Cardiac fibroblast (primary cell): ENCODE results near the gene SERPINA10.
"Not testable (repeated sequence)": the region's sequence is repeated elsewhere in the genome, so short reads cannot be mapped to it uniquely, and the experiment has no call there.

Experiments used
- DNase-seq, 2 donors: peaks; one replicate each; pipeline versions ENCODE4 v3.0.0 to v3.0.0-alpha.2; 2010; ENCODE audit warnings: low read depth in 2 of 2
- H3K4me3 ChIP-seq, 2 donors: replicated peaks in 1 of 2; 1 replicate in 1 of 2; 2 replicates in 1 of 2; pipeline ENCODE4 v1.5.1; 2011; ENCODE audit warnings: low read depth in 2 of 2, low read length in 2 of 2, mild to moderate bottlenecking in 2 of 2, moderate library complexity in 1 of 2
- TF ChIP-seq, protein P1 (sequence below): IDR thresholded peaks from one replicate; pipeline ENCODE4 v1.5.1; 2011; ENCODE audit warnings: low read depth, mild to moderate bottlenecking, low read length, inconsistent platforms

The SERPINA10 gene

DNA sequence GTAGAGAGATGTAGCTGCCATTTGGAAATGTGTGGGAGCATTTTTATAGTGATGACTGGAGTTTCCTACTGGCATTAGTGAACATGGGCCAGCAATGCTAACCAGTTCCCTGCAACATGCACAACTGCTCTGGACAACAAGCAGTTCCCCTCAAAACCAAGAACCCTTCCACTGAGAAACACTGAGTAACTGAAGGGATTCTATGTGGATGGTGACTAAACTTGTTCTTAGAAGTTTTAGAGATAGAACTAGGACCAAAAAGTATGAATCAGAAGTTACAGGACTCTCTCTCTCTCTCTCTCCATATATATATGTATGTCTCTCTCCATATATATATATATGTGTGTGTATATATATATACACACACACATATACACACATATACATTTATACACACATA, 7.9 kb downstream of the SERPINA10 start:
- no peak for DNase-seq
- TF ChIP-seq, protein P1, sequence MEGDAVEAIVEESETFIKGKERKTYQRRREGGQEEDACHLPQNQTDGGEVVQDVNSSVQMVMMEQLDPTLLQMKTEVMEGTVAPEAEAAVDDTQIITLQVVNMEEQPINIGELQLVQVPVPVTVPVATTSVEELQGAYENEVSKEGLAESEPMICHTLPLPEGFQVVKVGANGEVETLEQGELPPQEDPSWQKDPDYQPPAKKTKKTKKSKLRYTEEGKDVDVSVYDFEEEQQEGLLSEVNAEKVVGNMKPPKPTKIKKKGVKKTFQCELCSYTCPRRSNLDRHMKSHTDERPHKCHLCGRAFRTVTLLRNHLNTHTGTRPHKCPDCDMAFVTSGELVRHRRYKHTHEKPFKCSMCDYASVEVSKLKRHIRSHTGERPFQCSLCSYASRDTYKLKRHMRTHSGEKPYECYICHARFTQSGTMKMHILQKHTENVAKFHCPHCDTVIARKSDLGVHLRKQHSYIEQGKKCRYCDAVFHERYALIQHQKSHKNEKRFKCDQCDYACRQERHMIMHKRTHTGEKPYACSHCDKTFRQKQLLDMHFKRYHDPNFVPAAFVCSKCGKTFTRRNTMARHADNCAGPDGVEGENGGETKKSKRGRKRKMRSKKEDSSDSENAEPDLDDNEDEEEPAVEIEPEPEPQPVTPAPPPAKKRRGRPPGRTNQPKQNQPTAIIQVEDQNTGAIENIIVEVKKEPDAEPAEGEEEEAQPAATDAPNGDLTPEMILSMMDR: no peak
- no peak overlapping the region for H3K4me3 ChIP-seq

DNA sequence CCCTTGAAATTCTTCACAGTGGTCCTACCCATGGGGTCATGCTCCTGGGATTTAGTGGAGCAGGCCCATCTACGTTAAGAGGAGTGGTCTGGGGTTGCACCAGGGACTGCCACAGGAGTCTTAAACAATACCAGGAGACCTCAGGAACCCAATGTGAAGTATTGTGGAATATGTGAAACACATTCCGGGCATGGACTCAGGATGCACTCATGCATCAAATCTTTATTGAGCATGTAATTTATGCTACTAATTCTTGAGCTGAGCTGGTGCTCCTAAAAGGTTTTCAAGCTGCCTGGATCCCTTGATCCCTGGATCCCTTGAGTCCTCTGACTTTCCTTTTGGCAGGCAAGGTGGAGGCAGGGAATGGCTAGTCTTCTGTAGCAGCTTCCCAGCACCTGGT, 8.8 kb downstream of the SERPINA10 start:
- TF ChIP-seq, protein P1: no peak
- DNase-seq: no peak
- no peak overlapping the region for H3K4me3 ChIP-seq

DNA sequence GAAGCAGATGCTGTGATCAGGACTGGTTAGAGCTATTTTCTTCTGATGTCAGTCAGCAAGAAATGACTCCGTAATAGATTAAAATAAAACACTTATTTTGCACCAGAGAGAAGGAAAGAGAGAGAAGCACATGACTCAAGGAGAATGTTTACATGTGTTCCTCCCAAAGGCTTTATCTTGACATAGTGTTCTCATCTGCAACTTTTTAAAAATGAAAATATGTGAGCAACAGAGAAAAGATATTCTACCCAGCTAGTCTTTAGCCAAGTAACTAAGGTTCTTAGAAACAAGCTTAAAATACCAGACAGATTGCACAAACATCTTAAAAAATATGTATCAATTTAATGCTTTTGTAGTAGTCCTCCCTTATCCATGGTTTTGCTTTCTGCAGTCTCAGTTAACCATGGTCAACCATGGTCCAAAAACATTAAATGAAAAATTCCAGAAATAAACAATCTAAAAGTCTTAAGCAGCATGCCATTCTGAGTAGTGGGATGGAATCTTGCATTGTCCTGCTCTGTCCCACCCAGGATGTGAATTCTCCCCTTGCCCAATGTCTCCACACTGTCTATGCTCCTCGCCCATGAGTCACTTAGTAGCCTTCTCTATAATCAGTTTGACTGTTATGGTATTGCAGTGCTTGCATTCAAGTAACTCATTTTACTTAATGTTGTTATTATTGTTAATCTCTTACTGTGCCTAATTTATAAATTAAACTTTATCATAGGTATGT, 9.9 kb downstream of the SERPINA10 start:
- TF ChIP-seq, protein P1: no peak
- no peak overlapping the region for H3K4me3 ChIP-seq
- peak in 1 of 2 donors; percentile 2 for DNase-seq

DNA sequence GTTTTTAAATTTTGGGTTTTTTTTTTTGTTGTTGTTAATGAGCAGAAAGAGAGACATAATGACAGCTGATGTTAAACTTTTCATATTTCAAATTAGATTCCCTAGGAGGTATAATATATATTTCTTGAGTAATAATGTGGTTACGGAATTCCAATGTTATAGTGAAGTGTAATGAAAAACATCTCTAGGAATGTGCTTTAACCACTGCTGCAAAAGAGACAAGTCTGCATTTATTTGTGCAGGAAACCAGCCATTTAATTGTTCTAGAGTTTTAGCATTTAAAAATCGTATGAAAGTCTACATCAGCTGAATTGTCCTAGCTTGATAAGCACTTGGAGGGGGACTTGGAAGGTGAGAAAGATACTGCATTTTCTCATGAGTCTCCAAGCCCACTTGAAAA, 14.3 kb downstream of the SERPINA10 start:
- H3K4me3 ChIP-seq: no peak overlapping the region
- no peak for DNase-seq
- TF ChIP-seq, protein P1: no peak

GRCh38 chr14:94276898-94277561, 16.0 kb downstream of the SERPINA10 start:
- H3K4me3 ChIP-seq, DNase-seq: not testable (repeated sequence)

GRCh38 chr14:94269156-94269555, 23.9 kb downstream of the SERPINA10 start:
- DNase-seq: no peak
- TF ChIP-seq, protein P1: no peak
- H3K4me3 ChIP-seq: no peak overlapping the region

- not testable (repeated sequence) for H3K4me3 ChIP-seq, DNase-seq
Measured at GRCh38 chr14:94268582-94268981, 24.5 kb downstream of the SERPINA10 start.

DNA sequence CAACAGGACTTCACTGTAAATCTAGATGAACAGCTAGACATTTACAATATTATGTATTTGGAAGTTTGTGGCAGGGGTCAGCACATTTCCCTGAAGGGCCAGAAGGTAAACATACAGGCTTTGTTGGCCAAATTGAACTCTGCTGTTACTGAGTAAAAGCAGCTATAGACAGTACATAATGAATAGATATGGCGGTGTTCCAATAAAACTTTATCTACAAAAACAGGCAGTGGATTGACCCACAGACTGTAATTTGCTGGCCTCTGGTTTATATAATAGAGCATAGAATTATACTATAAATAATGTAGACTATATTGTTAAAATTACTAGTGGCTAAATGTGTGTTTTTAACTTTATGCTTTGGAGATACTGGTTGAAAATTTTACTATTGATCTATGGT, 25.7 kb downstream of the SERPINA10 start:
- H3K4me3 ChIP-seq: no peak overlapping the region
- TF ChIP-seq, protein P1: no peak

GRCh38 chr14:94264195-94264594, 28.9 kb downstream of the SERPINA10 start:
- not testable (repeated sequence) for DNase-seq, H3K4me3 ChIP-seq

More for the DNA sequence above, 25.7 kb downstream of the SERPINA10 start:
- DNase-seq: no peak
